Spleen (tissue), 11 donors: Measurements from ENCODE around the gene ANKRD11. TPM values are rescaled to one million over a fixed set of nuclear protein-coding genes. Genes with fewer than 3 reads are reported as not detected.

ENCODE experiments used
- DNase-seq: peaks from one replicate; pipeline ENCODE4 v3.0.0-alpha.2; 2020
- H3K27ac ChIP-seq, 8 donors: fragments of 200-600 bp; sonication (generic) in 7 of 8; 1 replicate in 4 of 8; 2 replicates in 4 of 8; pipeline versions ENCODE4 v1.5.0 to v1.8.0; 2016 to 2021; ENCODE audit warnings: inconsistent platforms in 4 of 8, mild to moderate bottlenecking in 4 of 8, moderate library complexity in 1 of 8
- H3K27me3 ChIP-seq, 7 donors: fragments of 200-600 bp; sonication (generic) in 6 of 7; replicated peaks in 1 of 7; 1 replicate in 4 of 7; 2 replicates in 3 of 7; pipeline versions ENCODE4 v1.5.0 to v1.8.0; 2016 to 2021; ENCODE audit warnings: inconsistent platforms in 3 of 7, mild to moderate bottlenecking in 1 of 7
- H3K36me3 ChIP-seq, 6 donors: fragments of 200-600 bp; sonication (generic) in 5 of 6; 1 replicate in 4 of 6; 2 replicates in 2 of 6; pipeline versions ENCODE4 v1.5.0 to v1.8.0; 2016 to 2021; ENCODE audit warnings: inconsistent platforms in 2 of 6
- H3K4me1 ChIP-seq, 6 donors: fragments of 200-600 bp; sonication (generic) in 5 of 6; 1 replicate in 3 of 6; 2 replicates in 3 of 6; pipeline versions ENCODE4 v1.5.0 to v1.8.0; 2016 to 2021; ENCODE audit warnings: inconsistent platforms in 3 of 6
- H3K4me3 ChIP-seq, 8 donors: fragments of 200-600 bp; sonication (generic) in 7 of 8; 1 replicate in 4 of 8; 2 replicates in 4 of 8; pipeline versions ENCODE4 v1.5.0 to v1.8.0; 2016 to 2021; ENCODE audit warnings: inconsistent platforms in 4 of 8, mild to moderate bottlenecking in 4 of 8, moderate library complexity in 2 of 8
- H3K9me3 ChIP-seq, 8 donors: fragments of 200-600 bp; sonication (generic) in 7 of 8; 1 replicate in 4 of 8; 2 replicates in 4 of 8; pipeline versions ENCODE4 v1.5.0 to v1.8.0; 2016 to 2021; ENCODE audit warnings: inconsistent platforms in 4 of 8
- CTCF ChIP-seq, 11 experiments: fragments of 200-600 bp in 7 of 11; fragments of 450-650 bp in 4 of 11; sonication (generic) in 4 of 11; IDR thresholded peaks in 8 of 11; conservative IDR thresholded peaks in 3 of 11; 1 replicate in 7 of 11; 2 replicates in 4 of 11; pipeline versions ENCODE4 v1.4.0 to v1.8.0; 2016 to 2021; ENCODE audit warnings: antibody characterized with exemption in 11 of 11, inconsistent platforms in 4 of 11, mild to moderate bottlenecking in 1 of 11
- POLR2A ChIP-seq, 3 donors: fragments of 450-650 bp; IDR thresholded peaks; one replicate each; pipeline ENCODE4 v1.5.1; 2017; ENCODE audit warnings: antibody characterized with exemption in 3 of 3, mild to moderate bottlenecking in 1 of 3
- POLR2AphosphoS5 ChIP-seq, 3 donors: sonication (generic); formaldehyde crosslinking; IDR thresholded peaks; one replicate each; pipeline ENCODE4 v1.5.1; 2017; ENCODE audit warnings: antibody characterized with exemption in 3 of 3
- WGBS, 5 donors: extraction: QIAGEN DNeasy Blood & Tissue Kit in 3 of 5; methylation state at CpG; one replicate each; pipeline versions ENCODE4 v1.1.5 to v1.1.7; 2013 to 2018; 5-methylcytosine and 5-hydroxymethylcytosine counted together
- intact Hi-C: fragments of 100-400 bp; cut with DNase I; formaldehyde crosslinking; loops from one replicate; pipeline ENCODE4 v1.15.0; 2023; ENCODE audit warnings: low total_unique reads
- polyA plus RNA-seq, 3 donors: library from polyadenylated mRNA; stranded (reverse); fragments of 200-250 nt; gene quantifications; one replicate each; pipeline ENCODE4 v1.2.1, GENCODE V29; 2013
- total RNA-seq, 7 donors: library from RNA; depleted of rRNA in 3 of 7; stranded (reverse); fragments of >200 nt in 3 of 7; fragmentation: NEBNext Ultra II Directional in 4 of 7; extraction: Animal tissue kit (Norgen Biotek cat#: 25700) in 4 of 7; gene quantifications; one replicate each; pipeline versions ENCODE4 v1.1.0 to v1.2.1, GENCODE V29; 2016 to 2021
- donor health status: healthy with polysubstance abuse.
- donor health status: DM: no; HTN: no; CAD: no; lungs with moderate emphysema.
- donor health status: DM: no; HTN: no; CAD: no.
- donor health status: Bipolar disorder and iron deficiency.
- donor health status: healthy.
- donor health status: DM: no; HTN: no; CAD: no.
- donor health status: DM: yes; HTN: yes; CAD: no.

ANKRD11 gene
- total and polyA plus RNA-seq, 10 donors: 29.0 to 203 (median 128) TPM

GRCh38 chr16:89279666-89280481 lies 210.5 kb downstream of the ANKRD11 start:
- intact Hi-C loops: no loop called here
- Histone ChIP-seq H3K27ac (no peak overlapping the region), H3K4me3 (no peak overlapping the region), H3K27me3 (no peaks in the 10 kb centered on the region), H3K4me1 (peaks cover 0 to 4% (median 0%) of the 10 kb centered on the region in 6 donors), H3K9me3 (no peaks in the 10 kb centered on the region), H3K36me3 (peaks cover 3 to 99% (median 84%) of the 10 kb centered on the region in 6 donors)
- WGBS, 5 donors: 95 to 98% (median 97%) methylated on average over 37 to 65 of the region's 65 CpGs
- DNase-seq: no peak
- TF ChIP-seq POLR2AphosphoS5 (IDR thresholded peaks at IDR 0.05) (peak in 1 of 3 donors; percentile 23), CTCF (IDR thresholded peaks at IDR 0.05 in 8 of 11, conservative IDR thresholded peaks at IDR 0.05 in 3 of 11) (no peak)

GRCh38 chr16:89278441-89279240 lies 211.7 kb downstream of the ANKRD11 start:
- Histone ChIP-seq H3K4me1 (no peaks in the 10 kb centered on the region), H3K9me3 (no peaks in the 10 kb centered on the region), H3K27ac (no peak overlapping the region), H3K27me3 (no peaks in the 10 kb centered on the region), H3K36me3 (peaks cover 0 to 99% (median 85%) of the 10 kb centered on the region in 6 donors), H3K4me3 (no peak overlapping the region)
- WGBS, 5 donors: 89 to 92% (median 91%) methylated on average over 33 to 36 of the region's 36 CpGs
- DNase-seq: no peak
- intact Hi-C loops: no loop called here
- no peak for TF ChIP-seq POLR2A (IDR thresholded peaks at IDR 0.05)
- TF ChIP-seq POLR2AphosphoS5 (IDR thresholded peaks at IDR 0.05): peak in 2 of 3 donors; percentile 9 to 41

GRCh38 chr16:89277641-89278341 lies 212.6 kb downstream of the ANKRD11 start:
- Histone ChIP-seq H3K27ac (no peak overlapping the region), H3K9me3 (no peaks in the 10 kb centered on the region), H3K27me3 (no peaks in the 10 kb centered on the region), H3K4me3 (no peak overlapping the region), H3K36me3 (peaks cover 0 to 99% (median 87%) of the 10 kb centered on the region in 6 donors), H3K4me1 (no peaks in the 10 kb centered on the region)
- no peak for DNase-seq
- intact Hi-C loops: no loop called here
- 84 to 92% (median 89%) methylated on average over 26 to 33 of the region's 33 CpGs for WGBS, 5 donors
- TF ChIP-seq CTCF (IDR thresholded peaks at IDR 0.05 in 8 of 11, conservative IDR thresholded peaks at IDR 0.05 in 3 of 11) (no peak), POLR2A (IDR thresholded peaks at IDR 0.05) (no peak), POLR2AphosphoS5 (IDR thresholded peaks at IDR 0.05) (peak; percentile 11 to 47 (median 18))

- Histone ChIP-seq H3K27me3 (no peaks in the 10 kb centered on the region), H3K9me3 (no peaks in the 10 kb centered on the region), H3K27ac (no peak overlapping the region), H3K4me1 (no peaks in the 10 kb centered on the region), H3K4me3 (no peak overlapping the region), H3K36me3 (peaks cover 0 to 99% (median 89%) of the 10 kb centered on the region in 6 donors)
- WGBS, 5 donors: 82 to 94% (median 89%) methylated on average over 7 to 9 of the region's 9 CpGs
- DNase-seq: no peak
- intact Hi-C loops: no loop called here
- TF ChIP-seq POLR2A (IDR thresholded peaks at IDR 0.05): no peak
- TF ChIP-seq POLR2AphosphoS5 (IDR thresholded peaks at IDR 0.05): peak in 1 of 3 donors; percentile 2
- no peak for TF ChIP-seq CTCF (IDR thresholded peaks at IDR 0.05 in 8 of 11, conservative IDR thresholded peaks at IDR 0.05 in 3 of 11)
Measured at GRCh38 chr16:89277049-89277448, 213.3 kb downstream of the ANKRD11 start.
